ENCODE data around the gene PACSIN2. TPM values are rescaled to one million over a fixed set of nuclear protein-coding genes. Genes with fewer than 3 reads are reported as not detected.

PACSIN2 gene
- total RNA-seq, 3 donors from 2014 or later, result 132 to 184 (median 152) TPM

- DNase-seq (no peak), ATAC-seq (peak; percentile 47)
- Histone ChIP-seq H3K36me3 (ENCODE audit: low read depth) (no peaks in the 10 kb centered on the region), H3K9me3 (no peaks in the 10 kb centered on the region), H3K4me3 (no peak overlapping the region), H3K4me1 (ENCODE audit: low read depth) (peaks cover 18% of the 10 kb centered on the region)
- intact Hi-C loops (cut with DNase I, micrococcal nuclease), result no loop called here
- TF ChIP-seq, protein P1, sequence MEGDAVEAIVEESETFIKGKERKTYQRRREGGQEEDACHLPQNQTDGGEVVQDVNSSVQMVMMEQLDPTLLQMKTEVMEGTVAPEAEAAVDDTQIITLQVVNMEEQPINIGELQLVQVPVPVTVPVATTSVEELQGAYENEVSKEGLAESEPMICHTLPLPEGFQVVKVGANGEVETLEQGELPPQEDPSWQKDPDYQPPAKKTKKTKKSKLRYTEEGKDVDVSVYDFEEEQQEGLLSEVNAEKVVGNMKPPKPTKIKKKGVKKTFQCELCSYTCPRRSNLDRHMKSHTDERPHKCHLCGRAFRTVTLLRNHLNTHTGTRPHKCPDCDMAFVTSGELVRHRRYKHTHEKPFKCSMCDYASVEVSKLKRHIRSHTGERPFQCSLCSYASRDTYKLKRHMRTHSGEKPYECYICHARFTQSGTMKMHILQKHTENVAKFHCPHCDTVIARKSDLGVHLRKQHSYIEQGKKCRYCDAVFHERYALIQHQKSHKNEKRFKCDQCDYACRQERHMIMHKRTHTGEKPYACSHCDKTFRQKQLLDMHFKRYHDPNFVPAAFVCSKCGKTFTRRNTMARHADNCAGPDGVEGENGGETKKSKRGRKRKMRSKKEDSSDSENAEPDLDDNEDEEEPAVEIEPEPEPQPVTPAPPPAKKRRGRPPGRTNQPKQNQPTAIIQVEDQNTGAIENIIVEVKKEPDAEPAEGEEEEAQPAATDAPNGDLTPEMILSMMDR (IDR thresholded peaks at IDR 0.05), result no peak
Measured at GRCh38 chr22:42930810-42931420, 84.0 kb downstream of the PACSIN2 start.

GRCh38 chr22:42929838-42930155 is 85.2 kb downstream of the PACSIN2 start:
- TF ChIP-seq, protein P1 (IDR thresholded peaks at IDR 0.05), result no peak
- H3K4me1 ChIP-seq (ENCODE audit: low read depth), result peaks cover 18% of the 10 kb centered on the region
- ATAC-seq (no peak), DNase-seq (peak in 1 of 3 donors; percentile 19)
- no peak overlapping the region for H3K4me3 ChIP-seq
- no peaks in the 10 kb centered on the region for H3K36me3 ChIP-seq (ENCODE audit: low read depth)
- H3K9me3 ChIP-seq, result no peaks in the 10 kb centered on the region
- intact Hi-C loops (cut with DNase I, micrococcal nuclease), result no loop called here

- no peak overlapping the region for H3K4me3 ChIP-seq
- no peaks in the 10 kb centered on the region for H3K36me3 ChIP-seq (ENCODE audit: low read depth)
- ATAC-seq, result peak; percentile 27
- TF ChIP-seq, protein P1 (IDR thresholded peaks at IDR 0.05), result no peak
- peak in 2 of 3 donors; percentile 27 to 39 for DNase-seq
- intact Hi-C loops (cut with DNase I, micrococcal nuclease), result no loop called here
- H3K9me3 ChIP-seq, result no peaks in the 10 kb centered on the region
- peaks cover 13% of the 10 kb centered on the region for H3K4me1 ChIP-seq (ENCODE audit: low read depth)
Measured at GRCh38 chr22:42928969-42929837, 85.7 kb downstream of the PACSIN2 start.

DNA sequence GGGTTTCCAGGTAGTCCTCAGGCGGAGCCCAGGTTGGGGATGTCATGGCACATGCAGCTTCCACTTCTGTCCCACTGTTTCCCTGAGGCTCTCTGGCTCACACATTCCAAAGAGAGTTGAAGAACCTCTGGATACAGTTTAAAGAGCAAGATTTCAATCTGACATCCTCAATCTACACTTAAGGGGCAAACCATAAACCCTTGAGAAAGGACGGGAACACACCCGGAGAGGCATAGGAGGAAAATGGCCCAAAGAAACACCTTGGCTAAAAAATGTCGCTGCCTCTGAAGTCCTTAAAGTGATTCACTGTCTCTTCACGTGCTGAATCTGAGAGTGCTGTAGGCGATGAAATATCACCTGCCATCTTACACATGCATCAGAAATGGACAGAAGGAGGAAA is 87.0 kb downstream of the PACSIN2 start:
- no peak overlapping the region for H3K4me3 ChIP-seq
- TF ChIP-seq, protein P1 (IDR thresholded peaks at IDR 0.05), result no peak
- DNase-seq (no peak), ATAC-seq (no peak)
- H3K36me3 ChIP-seq (ENCODE audit: low read depth), result no peaks in the 10 kb centered on the region
- peaks cover 3% of the 10 kb centered on the region for H3K4me1 ChIP-seq (ENCODE audit: low read depth)
- intact Hi-C loops (cut with DNase I, micrococcal nuclease), result no loop called here
- no peaks in the 10 kb centered on the region for H3K9me3 ChIP-seq

DNA sequence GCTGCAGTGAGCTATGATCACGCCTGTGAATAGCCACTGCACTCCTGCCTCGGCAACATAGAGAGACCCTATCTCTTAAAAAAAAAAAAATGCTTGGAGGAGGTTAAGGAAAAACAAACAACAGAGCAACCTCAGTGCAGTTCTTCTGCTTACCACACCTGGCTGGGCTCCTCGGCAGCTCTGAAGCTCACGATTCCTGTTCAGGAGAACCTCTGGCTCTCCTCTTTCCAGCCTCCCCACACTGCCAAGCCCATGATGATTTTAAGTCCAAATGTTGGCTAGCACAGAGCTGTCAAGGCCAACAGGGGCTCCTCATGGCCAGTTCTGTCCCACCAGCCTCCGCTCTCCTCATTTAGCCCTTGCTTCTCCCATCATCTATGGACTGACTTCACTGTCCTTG is 88.2 kb downstream of the PACSIN2 start:
- Histone ChIP-seq H3K4me3 (no peak overlapping the region), H3K36me3 (ENCODE audit: low read depth) (no peaks in the 10 kb centered on the region), H3K9me3 (no peaks in the 10 kb centered on the region), H3K4me1 (ENCODE audit: low read depth) (no peaks in the 10 kb centered on the region)
- DNase-seq, result peak in 1 of 3 donors; percentile 14
- no peak for ATAC-seq
- TF ChIP-seq, protein P1 (IDR thresholded peaks at IDR 0.05), result no peak
- intact Hi-C loops (cut with DNase I, micrococcal nuclease), result no loop called here

Data from mucosa of descending colon (tissue), 3 donors.